ENCODE data around the gene RNF217.
"Not testable (repeated sequence)": the region's sequence is repeated elsewhere in the genome, so short reads cannot be mapped to it uniquely, and the experiment has no call there.

Gene RNF217, protein sequence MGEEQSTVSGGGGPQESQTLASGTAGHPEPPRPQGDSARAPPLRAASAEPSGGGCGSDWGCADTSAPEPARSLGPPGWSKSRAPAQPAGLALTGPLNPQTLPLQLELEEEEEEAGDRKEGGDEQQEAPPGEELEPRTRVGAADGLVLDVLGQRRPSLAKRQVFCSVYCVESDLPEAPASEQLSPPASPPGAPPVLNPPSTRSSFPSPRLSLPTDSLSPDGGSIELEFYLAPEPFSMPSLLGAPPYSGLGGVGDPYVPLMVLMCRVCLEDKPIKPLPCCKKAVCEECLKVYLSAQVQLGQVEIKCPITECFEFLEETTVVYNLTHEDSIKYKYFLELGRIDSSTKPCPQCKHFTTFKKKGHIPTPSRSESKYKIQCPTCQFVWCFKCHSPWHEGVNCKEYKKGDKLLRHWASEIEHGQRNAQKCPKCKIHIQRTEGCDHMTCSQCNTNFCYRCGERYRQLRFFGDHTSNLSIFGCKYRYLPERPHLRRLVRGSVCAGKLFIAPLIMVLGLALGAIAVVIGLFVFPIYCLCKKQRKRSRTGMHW

DNA sequence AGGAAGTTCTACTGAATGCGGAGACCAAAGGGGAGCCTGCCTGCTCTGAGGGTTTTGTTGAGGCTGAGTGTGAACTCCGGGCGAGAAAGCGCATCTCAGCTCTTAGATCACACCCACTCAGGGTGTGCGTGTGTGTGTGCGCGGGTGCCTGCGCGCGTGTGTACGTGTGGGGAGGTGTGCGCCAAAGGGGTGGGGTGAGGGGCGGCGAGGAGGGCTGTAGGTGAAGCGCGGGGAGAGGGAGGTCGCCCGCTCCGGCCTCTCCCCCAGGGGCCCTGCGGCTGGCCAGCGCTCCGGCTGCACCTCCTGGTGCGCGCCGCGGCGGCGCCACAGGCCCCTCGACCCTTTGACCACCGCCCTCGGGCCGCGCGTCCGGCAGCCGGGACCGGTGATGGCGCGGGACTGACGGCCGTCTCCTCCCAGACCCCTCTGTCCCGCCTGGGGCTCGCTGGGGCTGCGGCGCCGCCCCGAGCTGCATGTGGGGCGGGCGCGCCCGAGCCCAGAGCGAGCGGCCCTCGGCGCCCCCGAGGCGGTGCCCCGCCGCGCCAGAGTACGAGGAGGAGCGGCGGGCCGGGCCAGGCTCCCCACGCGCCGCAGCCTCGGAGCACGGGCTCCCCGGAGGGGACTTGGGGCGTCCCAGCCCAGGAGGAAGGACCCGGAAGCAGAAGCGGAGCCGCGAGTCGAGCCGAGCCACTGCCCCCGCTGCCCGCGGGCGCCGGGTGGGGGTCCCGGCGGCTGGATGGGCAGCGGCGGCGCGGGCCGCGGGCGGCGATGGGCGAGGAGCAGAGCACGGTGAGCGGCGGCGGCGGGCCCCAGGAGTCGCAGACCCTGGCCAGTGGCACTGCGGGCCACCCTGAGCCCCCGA, at the start of gene RNF217:
TSS of gene RNF217 (plus strand) at position 661 of the 862 bp plus-strand sequence. CDS start at position 769, 108 bp downstream.
- DNase-seq (ENCODE audit: low read depth in 2 of 2, low spot score in 1 of 2) = no peak

DNA sequence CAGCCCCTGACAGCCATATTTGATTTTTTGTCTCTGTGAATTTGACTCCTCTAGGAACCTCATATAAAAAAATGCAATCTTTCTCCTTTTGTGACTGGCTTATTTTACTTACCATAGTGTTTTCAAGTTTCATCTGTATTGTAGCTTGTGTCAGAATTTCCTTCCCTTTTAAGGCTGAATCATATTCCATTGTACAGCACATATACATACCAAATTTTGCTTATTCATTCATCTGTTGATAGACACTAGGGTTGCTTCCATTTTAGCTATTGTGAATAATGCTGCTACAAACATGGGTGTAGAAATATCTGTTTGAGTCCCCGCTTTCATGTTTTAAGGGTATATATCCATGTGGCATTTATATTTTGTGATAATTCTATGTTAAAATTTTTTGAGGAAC, 49.2 kb upstream of the RNF217 start:
- DNase-seq (ENCODE audit: low read depth in 2 of 2, low spot score in 1 of 2) = no peak

DNA sequence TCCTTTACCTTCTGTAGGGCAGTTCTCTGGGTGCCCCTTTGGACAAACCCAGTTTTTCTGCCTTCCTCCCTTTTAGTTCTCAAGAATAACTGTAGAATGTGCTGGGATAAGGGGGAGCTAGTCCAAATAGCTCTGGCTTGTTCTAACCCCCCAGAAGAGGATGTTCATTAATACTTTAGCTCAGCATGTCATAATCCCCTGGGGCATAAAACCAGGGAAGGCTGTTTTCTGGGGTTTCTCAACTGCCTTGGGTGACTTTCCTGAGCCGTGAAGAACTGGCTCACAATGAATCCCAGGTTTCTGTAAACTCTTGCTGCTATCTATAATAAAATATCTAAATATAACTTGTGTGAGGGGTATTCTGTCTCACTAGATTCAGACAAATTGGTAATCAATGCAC, 44.5 kb upstream of the RNF217 start:
- no peak for DNase-seq (ENCODE audit: low read depth in 2 of 2, low spot score in 1 of 2)

DNA sequence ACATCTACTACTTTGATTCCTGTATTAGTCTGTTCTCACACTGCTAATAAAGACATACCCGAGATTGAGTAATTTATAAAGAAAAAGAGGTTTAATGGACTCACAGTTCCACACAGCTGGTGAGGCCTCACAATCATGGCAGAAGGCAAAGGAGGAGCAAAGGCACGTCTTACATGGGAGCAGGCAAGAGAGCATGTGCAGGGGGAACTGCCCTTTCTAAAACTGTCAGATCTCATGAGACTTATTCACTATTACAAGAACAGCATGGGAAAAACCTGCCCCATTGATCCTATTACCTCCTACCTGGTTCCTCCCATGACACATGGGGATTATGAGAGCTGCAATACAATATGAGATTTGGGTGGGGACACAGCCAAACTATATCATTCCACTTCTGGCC, 42.5 kb upstream of the RNF217 start:
- not testable (repeated sequence) for DNase-seq (ENCODE audit: low read depth in 2 of 2, low spot score in 1 of 2)

DNA sequence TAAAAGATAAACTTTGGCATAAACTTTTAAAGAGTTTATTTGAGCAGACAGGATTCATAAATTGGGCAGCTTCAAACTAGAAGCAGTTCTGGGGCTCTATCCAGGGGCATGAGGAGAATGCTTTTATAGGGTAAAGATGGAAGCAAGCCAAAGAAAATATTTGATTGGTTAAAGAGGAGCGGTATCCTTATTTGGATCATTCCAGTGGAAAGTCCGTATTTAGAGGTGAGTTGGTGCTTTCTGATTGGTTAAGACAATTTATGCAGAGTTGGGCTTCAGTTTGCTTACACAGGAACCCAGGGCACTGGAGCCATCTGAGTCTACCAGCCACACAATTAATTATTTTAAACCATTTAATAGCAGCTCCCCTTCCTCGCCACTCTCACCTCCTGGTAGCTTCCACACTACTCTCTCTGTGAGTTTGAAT, 37.9 kb upstream of the RNF217 start:
- DNase-seq (ENCODE audit: low read depth in 2 of 2, low spot score in 1 of 2) = no peak

DNA sequence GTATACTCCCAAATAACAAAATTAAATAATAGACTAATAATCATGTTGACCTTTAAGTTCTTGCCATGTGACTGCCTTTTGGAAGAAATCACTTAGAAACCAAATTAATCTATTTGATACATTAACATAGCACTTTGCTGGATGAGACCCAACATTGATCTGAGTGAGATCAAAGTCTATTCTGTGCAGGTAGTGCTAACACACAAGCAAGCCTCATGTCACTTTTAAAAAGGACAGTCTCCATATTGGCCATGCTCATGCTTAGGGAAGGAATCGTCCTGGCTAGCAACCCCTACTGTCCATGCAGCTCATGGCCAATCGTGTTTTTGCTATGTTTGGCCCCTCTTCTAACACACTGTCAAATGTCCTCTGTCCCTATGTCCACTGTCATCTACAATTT, 35.8 kb upstream of the RNF217 start:
- DNase-seq (ENCODE audit: low read depth in 2 of 2, low spot score in 1 of 2) = no peak

DNA sequence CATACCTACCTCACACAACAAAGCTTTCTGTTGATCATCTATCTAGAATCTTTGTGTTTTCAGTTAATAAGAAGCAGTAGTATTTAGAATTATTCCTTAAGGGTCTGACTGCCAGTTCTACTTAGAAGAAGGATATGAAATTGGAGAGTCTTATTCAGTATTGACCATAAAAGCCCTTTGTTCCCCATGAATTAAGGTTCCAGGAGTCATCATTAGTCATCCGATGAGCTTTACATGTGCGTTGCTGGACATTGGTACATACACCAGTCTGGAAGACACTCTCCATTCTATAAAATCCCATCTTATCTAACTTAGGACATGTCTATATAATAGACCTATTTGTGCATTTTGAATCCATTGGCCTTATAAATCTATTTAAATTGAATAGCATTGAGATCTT, 34.4 kb upstream of the RNF217 start:
- DNase-seq (ENCODE audit: low read depth in 2 of 2, low spot score in 1 of 2) = no peak

DNA sequence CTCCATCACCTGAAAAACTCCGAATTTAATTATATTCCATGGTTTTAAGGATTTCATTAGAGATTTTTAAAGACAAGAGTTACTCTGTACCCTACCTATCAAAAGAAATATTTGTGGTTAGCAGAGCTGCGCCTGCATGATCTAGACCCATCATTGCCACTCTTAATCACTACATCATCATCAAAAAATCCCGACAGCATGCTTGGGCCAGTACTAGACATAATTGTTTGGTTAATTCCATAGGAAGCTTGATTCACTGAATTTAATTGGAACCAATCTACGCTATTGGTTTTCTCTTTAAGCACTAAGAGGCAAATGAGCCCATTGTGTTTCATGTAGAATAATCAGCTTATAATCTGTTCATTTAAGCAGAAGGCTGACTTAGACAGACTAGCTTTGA, 33.4 kb upstream of the RNF217 start:
- DNase-seq (ENCODE audit: low read depth in 2 of 2, low spot score in 1 of 2) = no peak

DNA sequence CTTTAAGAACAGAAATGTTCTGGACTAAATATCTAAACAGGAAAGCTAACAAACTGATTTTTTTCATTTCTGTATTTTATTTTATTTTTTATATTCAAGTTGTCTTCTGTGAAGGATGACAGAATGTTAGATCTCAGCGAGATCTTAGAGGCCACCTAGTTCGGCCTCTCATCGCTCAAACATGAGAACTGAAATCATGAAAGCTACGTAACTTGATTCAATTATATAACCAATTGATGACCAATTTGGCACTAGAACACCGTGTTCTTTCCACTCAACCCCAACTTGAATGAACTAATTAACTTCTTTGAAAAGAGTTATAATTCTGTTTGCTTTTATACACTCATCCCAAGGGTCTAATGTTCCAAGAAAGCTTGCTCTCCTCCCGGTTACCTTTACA, 24.6 kb upstream of the RNF217 start:
- no peak for DNase-seq (ENCODE audit: low read depth in 2 of 2, low spot score in 1 of 2)

DNA sequence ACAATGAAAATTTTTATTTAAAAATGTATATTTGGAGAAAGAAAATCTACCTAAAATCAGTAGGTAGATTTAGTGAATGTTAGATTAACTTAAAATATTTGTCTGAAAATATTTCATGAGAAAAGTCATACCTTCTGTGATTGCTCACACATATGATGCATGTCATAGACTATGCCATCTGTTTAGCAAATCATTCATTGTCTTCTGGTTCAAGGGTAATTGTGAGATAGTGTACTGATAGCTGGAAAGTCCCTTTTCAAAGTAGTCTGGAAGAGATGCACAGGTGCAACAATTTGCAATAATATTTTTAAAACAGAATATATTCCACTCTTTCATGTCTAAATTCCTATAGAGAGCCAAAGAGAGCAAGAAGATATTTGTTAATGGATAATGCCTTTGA, 21.0 kb upstream of the RNF217 start:
- no peak for DNase-seq (ENCODE audit: low read depth in 2 of 2, low spot score in 1 of 2)

DNA sequence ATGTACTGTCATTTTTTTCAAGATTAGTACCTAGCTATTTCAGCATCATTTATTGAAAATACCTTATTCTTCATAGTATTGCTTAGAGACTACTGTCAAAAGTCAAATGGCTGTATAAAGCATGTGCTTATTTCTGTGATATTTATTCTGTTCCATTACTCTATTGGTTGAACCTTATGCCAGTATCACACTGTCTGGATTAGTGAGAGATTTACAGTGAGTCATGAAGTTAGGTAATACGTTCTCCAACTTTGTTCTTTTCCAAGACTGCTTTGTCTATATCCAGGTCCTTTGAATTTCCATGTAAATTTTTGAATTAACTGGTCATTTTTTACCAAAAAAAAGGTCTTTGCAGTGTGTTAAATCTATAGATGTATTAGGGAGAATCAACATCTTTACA, 18.6 kb upstream of the RNF217 start:
- DNase-seq (ENCODE audit: low read depth in 2 of 2, low spot score in 1 of 2) = no peak

DNA sequence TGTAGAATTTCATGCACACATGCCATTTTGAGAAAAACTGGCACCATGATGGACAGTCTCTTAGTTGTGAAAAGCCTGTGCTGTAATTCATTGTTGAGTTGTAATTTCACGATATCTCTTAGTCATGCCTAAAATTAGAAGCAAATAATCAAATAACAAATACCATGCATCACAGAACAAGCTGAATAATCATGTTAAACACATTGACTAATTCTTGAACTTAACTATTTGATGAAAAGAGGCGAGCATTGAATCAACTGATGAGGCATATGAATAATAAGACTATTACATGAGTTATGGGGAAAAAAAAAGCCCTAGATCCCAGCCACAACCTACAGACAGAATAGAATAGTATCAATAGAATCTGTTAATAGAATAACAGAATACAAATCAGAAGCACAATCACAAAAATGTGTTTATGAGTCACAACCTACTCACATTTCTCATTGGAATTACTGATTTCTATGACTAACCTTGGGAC, 14.2 kb upstream of the RNF217 start:
- DNase-seq (ENCODE audit: low read depth in 2 of 2, low spot score in 1 of 2) = no peak

DNA sequence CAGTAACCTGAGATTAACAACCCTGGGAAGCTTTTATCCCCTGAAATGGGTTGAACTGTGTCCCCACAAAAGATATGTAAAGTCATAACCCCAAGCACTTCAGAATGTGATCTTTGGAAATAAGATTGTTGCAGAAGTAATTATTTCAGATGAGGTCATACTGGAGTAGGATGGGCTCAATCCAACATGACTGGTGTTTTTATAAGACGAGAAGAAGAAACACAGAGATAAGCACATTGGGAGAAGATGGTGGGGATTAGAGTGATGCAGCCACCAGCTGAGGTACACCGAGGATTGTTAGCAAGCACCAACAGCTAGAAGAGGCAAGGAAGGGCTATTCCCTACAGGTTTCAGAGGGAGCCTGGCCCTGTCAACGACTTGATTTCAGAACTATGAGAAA, 12.5 kb upstream of the RNF217 start:
- no peak for DNase-seq (ENCODE audit: low read depth in 2 of 2, low spot score in 1 of 2)

DNA sequence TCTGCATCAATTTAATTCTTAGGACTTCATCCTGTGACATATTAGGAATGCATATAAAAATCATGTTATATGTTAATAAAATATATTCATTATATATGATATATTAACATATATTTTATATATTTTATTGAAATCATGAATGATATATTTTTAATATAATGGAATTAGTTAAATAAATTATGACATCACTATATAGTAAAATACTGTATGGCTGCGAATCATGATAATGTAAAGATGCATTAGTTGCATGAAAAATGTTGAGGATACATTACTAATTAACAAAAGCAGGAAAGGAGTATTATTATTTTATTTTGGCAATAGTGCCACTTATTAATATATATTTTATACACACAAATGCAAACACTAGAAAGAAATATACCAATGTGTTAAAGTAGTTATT, 8.4 kb upstream of the RNF217 start:
- DNase-seq (ENCODE audit: low read depth in 2 of 2, low spot score in 1 of 2) = no peak

DNA sequence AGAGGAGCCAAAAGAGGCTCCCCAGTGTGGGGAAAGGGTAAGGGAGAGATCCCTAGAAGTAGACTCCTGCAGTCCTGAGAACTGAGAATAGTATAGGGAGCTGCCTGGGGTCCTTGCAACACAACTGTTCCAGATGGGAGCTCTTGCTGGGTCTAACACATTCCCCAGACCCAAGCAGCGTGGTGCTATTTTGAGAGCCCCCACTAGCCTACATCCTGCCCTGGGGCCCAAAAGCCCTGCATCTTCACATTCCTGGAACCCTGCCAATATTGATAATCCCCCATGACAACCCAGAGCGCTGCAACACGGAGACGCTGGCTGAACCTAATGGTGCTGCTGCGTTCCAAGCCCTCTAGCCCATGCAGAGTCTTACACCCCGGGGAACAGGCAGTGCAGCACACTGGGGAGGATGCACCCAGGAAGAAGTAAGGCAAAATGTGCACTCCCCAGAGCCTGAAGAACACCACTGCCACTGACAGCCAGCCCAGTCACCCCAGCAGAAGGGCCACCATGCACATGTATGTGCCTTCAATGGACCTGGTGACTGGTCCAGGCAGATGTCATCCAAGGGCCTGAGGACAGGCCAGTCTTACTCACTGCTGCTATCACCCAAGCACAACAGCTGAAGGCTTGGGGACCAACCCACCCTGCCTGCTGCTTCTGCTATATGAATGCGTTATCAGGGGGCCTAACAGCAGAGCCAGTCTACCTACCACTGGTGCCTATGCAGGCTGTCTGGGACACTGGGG, 7.0 kb upstream of the RNF217 start:
- no peak for DNase-seq (ENCODE audit: low read depth in 2 of 2, low spot score in 1 of 2)

DNA sequence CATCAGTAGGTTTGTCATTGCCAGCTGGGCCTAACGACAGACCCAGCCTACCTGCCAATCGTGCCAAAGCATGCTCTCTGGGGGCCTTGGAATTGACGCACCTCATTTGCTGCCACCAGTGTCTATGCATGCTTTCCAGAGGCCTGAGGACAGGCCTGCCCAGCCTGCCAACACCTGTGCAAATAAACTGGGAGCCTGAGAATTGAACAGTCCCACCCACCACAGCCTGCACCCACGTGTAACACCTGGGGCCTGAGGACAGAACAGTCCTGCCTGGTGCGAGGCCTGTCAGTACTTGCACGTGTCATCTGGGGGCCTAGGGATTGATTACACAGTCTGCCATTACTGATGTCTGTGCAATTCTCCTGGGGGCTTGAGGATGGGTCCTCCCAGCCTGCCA, 6.2 kb upstream of the RNF217 start:
- DNase-seq (ENCODE audit: low read depth in 2 of 2, low spot score in 1 of 2) = no peak

DNA sequence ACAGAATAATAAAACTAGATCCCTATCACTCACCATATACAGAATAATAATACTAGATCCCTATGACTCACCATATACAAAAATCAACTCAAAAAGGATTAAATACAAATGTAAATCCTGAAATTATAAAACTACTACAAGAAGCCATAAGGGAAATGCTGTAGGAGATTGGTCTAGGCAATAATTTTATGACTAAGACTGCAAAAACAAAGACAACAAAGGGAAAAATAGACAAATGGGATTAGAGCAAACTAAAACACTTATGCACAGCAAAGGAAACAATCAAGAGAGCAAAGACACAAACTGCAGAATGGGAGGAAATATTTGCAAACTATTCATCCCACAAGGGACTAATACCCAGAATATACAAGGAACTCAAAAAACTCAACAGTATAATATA, 4.1 kb upstream of the RNF217 start:
- no peak for DNase-seq (ENCODE audit: low read depth in 2 of 2, low spot score in 1 of 2)

DNA sequence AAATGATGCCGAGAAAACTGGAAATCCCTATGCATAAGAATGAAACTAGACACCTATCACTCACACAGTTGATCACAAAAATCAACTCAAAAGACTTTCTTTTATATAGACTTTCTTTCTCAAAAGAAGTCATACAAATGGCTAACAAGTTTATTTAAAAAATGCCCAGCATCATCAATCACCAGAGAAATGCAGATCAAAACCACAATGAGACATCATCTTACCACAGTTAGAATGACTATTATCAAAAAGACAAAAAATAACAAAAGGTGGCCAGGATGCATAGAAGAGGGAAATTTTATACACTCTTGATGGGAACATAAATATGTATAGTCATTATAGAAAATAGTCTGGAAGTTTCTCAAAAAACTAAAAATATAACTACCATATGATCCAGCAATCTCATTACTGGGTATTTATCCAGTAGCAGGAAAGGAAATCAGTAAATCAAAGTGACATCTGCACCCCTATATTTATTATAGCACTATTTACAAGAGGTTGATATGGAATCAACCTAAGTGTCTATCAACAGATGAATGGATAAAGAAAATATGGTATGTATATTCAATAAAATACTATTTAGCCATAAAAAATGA, 3.4 kb upstream of the RNF217 start:
- DNase-seq (ENCODE audit: low read depth in 2 of 2, low spot score in 1 of 2) = no peak

DNA sequence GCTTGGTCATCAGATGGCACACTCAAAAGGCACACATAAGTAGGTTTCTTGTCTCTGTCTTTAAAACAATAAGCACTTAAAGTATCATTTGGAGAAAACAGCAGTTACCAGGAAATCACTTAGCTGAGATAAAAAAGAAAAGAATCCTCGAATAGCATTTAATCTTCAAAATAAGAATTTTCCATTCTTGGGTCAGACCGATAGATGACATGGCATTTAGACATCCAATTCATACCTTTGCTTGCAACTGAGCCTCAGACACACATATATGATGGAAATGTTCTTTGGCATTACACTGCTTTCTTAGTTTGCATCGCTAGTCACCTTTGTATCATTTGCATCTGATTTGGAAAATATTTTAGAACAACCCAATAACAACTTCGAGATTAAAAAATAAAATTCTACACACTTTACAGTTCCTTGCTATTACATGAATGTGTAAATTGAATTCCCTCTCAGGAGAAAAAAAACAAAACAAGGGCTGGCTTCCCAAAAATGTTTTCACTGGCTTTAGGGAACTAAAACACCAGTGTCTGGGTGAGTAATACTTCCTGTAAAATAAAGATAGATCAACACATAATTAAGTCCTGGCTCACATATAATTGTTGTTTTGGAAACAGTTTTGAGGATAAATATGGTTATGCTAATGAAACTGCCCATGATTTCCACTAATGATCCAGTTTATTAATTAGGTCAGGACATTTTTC, 1.3 kb upstream of the RNF217 start:
- no peak for DNase-seq (ENCODE audit: low read depth in 2 of 2, low spot score in 1 of 2)

DNA sequence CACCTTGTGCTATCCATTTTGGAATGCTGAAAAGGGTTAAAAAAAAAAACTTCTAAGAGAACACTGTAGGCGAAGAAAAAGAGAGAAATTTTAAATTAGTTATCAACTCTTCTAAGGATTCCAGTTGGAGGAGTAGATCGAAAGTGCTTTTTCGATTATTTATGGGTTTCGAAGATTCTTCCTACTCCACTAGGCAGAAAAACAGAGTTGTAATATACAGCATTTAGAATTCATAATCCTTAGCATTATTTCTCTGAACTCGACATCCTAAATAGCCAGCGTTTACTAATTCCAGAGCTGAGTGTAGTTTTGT, 817 bp upstream of the RNF217 start:
- DNase-seq (ENCODE audit: low read depth in 2 of 2, low spot score in 1 of 2) = no peak

All from stimulated activated CD8-positive, alpha-beta memory T cell treated with anti-CD3 and anti-CD28 coated beads, Interleukin-4, amount 100 ng/mL, for 4 hours (primary cell).